Astrocyte (in vitro differentiated cells and primary cell): Measurements from ENCODE around the gene HNF4A. TPM values are rescaled to one million over a fixed set of nuclear protein-coding genes. Genes with fewer than 3 reads are reported as not detected.

Experiments
- DNase-seq: peaks from one replicate; pipeline ENCODE4 v3.0.0-alpha.2; 2010; ENCODE audit warnings: low read depth
- FAIRE-seq: peaks from 2 replicates; lab custom pipeline; 2011; peaks lifted over from hg19 to GRCh38; lab: Jason Lieb, UNC
- H2AFZ ChIP-seq: 2 replicates; pipeline ENCODE4 v1.6.0; 2012; ENCODE audit warnings: low read depth, low read length, inconsistent platforms
- H3K27ac ChIP-seq: 2 replicates; pipeline ENCODE4 v1.5.1; 2011; ENCODE audit warnings: low read depth, low read length, inconsistent platforms
- H3K27me3 ChIP-seq: 2 replicates; pipeline ENCODE4 v1.6.0; 2011; ENCODE audit warnings: low read length, inconsistent platforms; ENCODE audit not compliant: insufficient read depth
- H3K36me3 ChIP-seq: 2 replicates; pipeline ENCODE4 v1.5.1; 2011; ENCODE audit warnings: low read length, inconsistent platforms; ENCODE audit not compliant: insufficient read depth
- H3K4me1 ChIP-seq: 2 replicates; pipeline ENCODE4 v1.5.1; 2011; ENCODE audit warnings: low read length, inconsistent platforms; ENCODE audit not compliant: insufficient read depth
- H3K4me2 ChIP-seq: 2 replicates; pipeline ENCODE4 v1.6.0; 2012; ENCODE audit warnings: low read length, inconsistent platforms
- H3K4me3 ChIP-seq: 2 replicates; pipeline ENCODE4 v1.5.1; 2011; ENCODE audit warnings: low read depth, mild to moderate bottlenecking, low read length, inconsistent platforms; ENCODE audit not compliant: insufficient read depth
- H3K79me2 ChIP-seq: 2 replicates; pipeline ENCODE4 v1.6.0; 2012; ENCODE audit warnings: mild to moderate bottlenecking, low read length, inconsistent platforms; ENCODE audit not compliant: insufficient read depth
- H3K9ac ChIP-seq: 2 replicates; pipeline ENCODE4 v1.6.0; 2012; ENCODE audit warnings: mild to moderate bottlenecking, low read length, inconsistent platforms
- H3K9me3 ChIP-seq: 2 replicates; pipeline ENCODE4 v1.5.1; 2012; ENCODE audit warnings: low read depth, mild to moderate bottlenecking, low read length, inconsistent platforms; ENCODE audit not compliant: insufficient read depth
- H4K20me1 ChIP-seq: 2 replicates; pipeline ENCODE4 v1.6.0; 2012; ENCODE audit warnings: low read length, inconsistent platforms; ENCODE audit not compliant: insufficient read depth
- H3K27ac Mint-ChIP-seq: one replicate; pipeline ENCODE4 v1.8.0; 2021; ENCODE audit warnings: mild to moderate bottlenecking, mixed read lengths; ENCODE audit not compliant: unreplicated experiment
- H3K27me3 Mint-ChIP-seq: one replicate; pipeline ENCODE4 v1.8.0; 2021; ENCODE audit warnings: low read depth, mixed read lengths; ENCODE audit not compliant: unreplicated experiment
- H3K36me3 Mint-ChIP-seq: one replicate; pipeline ENCODE4 v1.8.0; 2021; ENCODE audit warnings: low read depth, mixed read lengths; ENCODE audit not compliant: unreplicated experiment
- H3K4me1 Mint-ChIP-seq: one replicate; pipeline ENCODE4 v1.8.0; 2021; ENCODE audit warnings: low read depth, mixed read lengths; ENCODE audit not compliant: unreplicated experiment
- H3K4me3 Mint-ChIP-seq: one replicate; pipeline ENCODE4 v1.8.0; 2021; ENCODE audit warnings: mild to moderate bottlenecking, moderate library complexity, mixed read lengths; ENCODE audit not compliant: unreplicated experiment
- H3K9me3 Mint-ChIP-seq: one replicate; pipeline ENCODE4 v1.8.0; 2021; ENCODE audit warnings: mild to moderate bottlenecking, mixed read lengths; ENCODE audit not compliant: unreplicated experiment
- EZH2 ChIP-seq: IDR thresholded peaks from 2 replicates; pipeline ENCODE4 v1.6.1; 2012; ENCODE audit warnings: mild to moderate bottlenecking, low read length, inconsistent platforms; ENCODE audit not compliant: insufficient read depth
- total RNA-seq: library from RNA; stranded (reverse); gene quantifications from 2 replicates; pipeline ENCODE4 v1.2.1, GENCODE V29; 2021
- TF ChIP-seq, protein P1 (sequence below): IDR thresholded peaks from 2 replicates; pipeline ENCODE4 v1.5.1; 2011; ENCODE audit warnings: low read depth, mild to moderate bottlenecking, inconsistent platforms, low read length, moderate library complexity; ENCODE audit not compliant: insufficient read depth

HNF4A gene
- total RNA-seq, 1 donor from 2014 or later, result not detected

DNA sequence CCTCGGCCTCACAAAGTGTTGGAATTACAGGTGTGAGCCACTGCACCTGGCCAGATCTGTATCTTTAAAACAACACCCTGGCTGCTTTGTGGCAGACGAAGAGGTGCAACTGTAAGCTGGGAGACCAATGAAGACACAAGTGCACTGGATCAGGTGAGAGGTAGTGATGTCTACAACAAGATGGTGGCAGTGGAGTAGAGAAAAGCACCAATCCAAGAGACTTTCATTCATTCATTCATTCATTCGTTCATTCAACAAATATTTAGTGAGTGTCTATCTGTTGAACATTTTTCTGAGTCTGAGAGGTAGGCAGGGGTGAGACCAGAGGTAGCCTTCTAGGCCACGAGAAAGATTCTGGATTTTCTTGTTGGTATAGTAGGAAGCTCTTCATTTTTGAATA, 83.3 kb downstream of the HNF4A start:
- FAIRE-seq (no peak), DNase-seq (no peak)
- Histone ChIP-seq H4K20me1 (no peaks in the 10 kb centered on the region), H2AFZ (no peak overlapping the region), H3K9ac (no peak overlapping the region), H3K4me2 (no peak overlapping the region), H3K27ac (no peak overlapping the region), H3K4me1 (no peaks in the 10 kb centered on the region), H3K4me3 (no peak overlapping the region), H3K9me3 (no peaks in the 10 kb centered on the region), H3K79me2 (no peaks in the 10 kb centered on the region), H3K27me3 (peaks cover 6% of the 10 kb centered on the region), H3K36me3 (no peaks in the 10 kb centered on the region)
- Mint-ChIP-seq H3K36me3 (no peaks in the 10 kb centered on the region), H3K9me3 (no peaks in the 10 kb centered on the region), H3K27ac (no peak overlapping the region), H3K4me3 (no peak overlapping the region), H3K4me1 (no peaks in the 10 kb centered on the region), H3K27me3 (peaks cover 20% of the 10 kb centered on the region)
- no peak for TF ChIP-seq EZH2
- TF ChIP-seq, protein P1, sequence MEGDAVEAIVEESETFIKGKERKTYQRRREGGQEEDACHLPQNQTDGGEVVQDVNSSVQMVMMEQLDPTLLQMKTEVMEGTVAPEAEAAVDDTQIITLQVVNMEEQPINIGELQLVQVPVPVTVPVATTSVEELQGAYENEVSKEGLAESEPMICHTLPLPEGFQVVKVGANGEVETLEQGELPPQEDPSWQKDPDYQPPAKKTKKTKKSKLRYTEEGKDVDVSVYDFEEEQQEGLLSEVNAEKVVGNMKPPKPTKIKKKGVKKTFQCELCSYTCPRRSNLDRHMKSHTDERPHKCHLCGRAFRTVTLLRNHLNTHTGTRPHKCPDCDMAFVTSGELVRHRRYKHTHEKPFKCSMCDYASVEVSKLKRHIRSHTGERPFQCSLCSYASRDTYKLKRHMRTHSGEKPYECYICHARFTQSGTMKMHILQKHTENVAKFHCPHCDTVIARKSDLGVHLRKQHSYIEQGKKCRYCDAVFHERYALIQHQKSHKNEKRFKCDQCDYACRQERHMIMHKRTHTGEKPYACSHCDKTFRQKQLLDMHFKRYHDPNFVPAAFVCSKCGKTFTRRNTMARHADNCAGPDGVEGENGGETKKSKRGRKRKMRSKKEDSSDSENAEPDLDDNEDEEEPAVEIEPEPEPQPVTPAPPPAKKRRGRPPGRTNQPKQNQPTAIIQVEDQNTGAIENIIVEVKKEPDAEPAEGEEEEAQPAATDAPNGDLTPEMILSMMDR, result no peak

DNA sequence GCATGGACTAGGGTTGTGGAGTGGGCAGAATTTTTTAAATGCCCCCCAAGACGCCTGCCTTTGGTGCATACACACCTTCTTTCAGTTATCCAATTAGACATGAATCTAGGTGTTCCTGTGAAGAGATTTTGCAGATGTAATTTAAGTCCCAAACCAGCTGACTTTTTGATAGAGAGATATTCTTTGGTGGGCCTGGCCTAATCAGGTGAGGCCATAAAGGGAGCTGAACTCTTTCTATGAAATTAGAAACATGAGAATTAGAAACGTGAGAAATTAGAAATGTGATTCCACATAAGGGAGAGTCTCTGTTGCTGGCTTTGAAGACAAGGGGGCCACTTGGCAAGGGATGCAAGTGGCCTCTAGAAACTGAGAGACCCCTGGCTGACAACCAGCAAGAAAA, 83.8 kb downstream of the HNF4A start:
- H3K79me2 ChIP-seq, result no peaks in the 10 kb centered on the region
- H3K9me3 Mint-ChIP-seq, result no peaks in the 10 kb centered on the region
- TF ChIP-seq EZH2, result no peak
- TF ChIP-seq, protein P1, result no peak
- no peak for DNase-seq
- no peak for FAIRE-seq
- H4K20me1 ChIP-seq, result no peaks in the 10 kb centered on the region
- no peak overlapping the region for H3K4me2 ChIP-seq
- no peaks in the 10 kb centered on the region for H3K36me3 ChIP-seq
- no peaks in the 10 kb centered on the region for H3K4me1 ChIP-seq
- H3K4me3 Mint-ChIP-seq, result no peak overlapping the region
- H2AFZ ChIP-seq, result no peak overlapping the region
- H3K9ac ChIP-seq, result no peak overlapping the region
- H3K4me1 Mint-ChIP-seq, result no peaks in the 10 kb centered on the region
- no peak overlapping the region for H3K4me3 ChIP-seq
- H3K27me3 ChIP-seq, result peaks cover 3% of the 10 kb centered on the region
- no peak overlapping the region for H3K27ac ChIP-seq
- no peaks in the 10 kb centered on the region for H3K9me3 ChIP-seq
- H3K27me3 Mint-ChIP-seq, result peaks cover 16% of the 10 kb centered on the region
- no peak overlapping the region for H3K27ac Mint-ChIP-seq
- no peaks in the 10 kb centered on the region for H3K36me3 Mint-ChIP-seq

DNA sequence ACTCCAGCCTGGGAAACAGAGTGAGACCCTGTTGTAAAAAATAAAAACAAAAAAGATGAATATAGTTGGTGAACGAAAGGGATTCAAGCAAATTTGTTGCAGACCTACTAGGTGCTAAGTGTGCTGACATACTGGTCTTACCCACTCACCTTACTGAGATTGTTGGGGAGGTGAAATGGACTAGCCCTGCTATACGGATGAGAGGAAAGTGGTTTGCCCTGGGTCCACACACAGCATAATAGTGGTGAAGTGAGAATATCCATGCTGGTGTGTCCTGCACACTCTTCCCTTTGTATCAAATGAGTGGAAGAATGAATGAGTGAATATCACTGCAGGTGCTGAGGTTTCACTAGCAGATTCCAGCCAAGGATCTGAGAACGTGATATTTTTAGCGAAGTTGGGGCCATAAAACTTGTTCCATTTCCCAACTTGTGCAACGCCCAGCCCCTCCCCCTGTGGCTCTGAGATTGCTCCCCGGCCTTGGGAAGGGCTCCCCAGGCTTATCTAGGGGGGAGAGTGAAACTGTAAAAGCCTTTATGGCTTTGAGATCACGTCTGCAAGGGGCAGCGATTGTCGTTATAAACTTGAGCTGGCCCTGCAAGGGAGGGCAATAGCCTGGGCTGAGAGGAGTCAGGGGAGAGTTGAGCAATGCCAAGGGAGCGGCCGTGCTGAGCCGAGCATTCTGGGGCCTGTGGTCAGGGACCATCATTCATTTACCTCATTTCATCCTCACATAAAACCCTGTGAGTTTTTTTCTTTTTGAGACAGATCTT, 87.0 kb downstream of the HNF4A start:
- H3K4me2 ChIP-seq, result no peak overlapping the region
- no peaks in the 10 kb centered on the region for H3K4me1 Mint-ChIP-seq

More for the DNA sequence above, 87.0 kb downstream of the HNF4A start:
- no peak overlapping the region for H3K27ac Mint-ChIP-seq
- no peaks in the 10 kb centered on the region for H3K9me3 ChIP-seq
- peaks cover 30% of the 10 kb centered on the region for H3K27me3 Mint-ChIP-seq
- H3K4me1 ChIP-seq, result no peaks in the 10 kb centered on the region
- no peak for DNase-seq
- no peaks in the 10 kb centered on the region for H3K36me3 Mint-ChIP-seq
- H3K36me3 ChIP-seq, result no peaks in the 10 kb centered on the region
- no peak overlapping the region for H3K4me3 ChIP-seq
- peaks cover 10% of the 10 kb centered on the region for H3K27me3 ChIP-seq
- no peaks in the 10 kb centered on the region for H4K20me1 ChIP-seq
- H3K9me3 Mint-ChIP-seq, result no peaks in the 10 kb centered on the region
- no peak overlapping the region for H3K4me3 Mint-ChIP-seq
- H3K79me2 ChIP-seq, result no peaks in the 10 kb centered on the region
- no peak overlapping the region for H2AFZ ChIP-seq
- TF ChIP-seq, protein P1, result no peak
- TF ChIP-seq EZH2, result no peak
- no peak overlapping the region for H3K9ac ChIP-seq
- no peak for FAIRE-seq
- no peak overlapping the region for H3K27ac ChIP-seq
